NCI-H345 (cell line): ENCODE results near the gene IRF5.
"Not testable (repeated sequence)": the region's sequence is repeated elsewhere in the genome, so short reads cannot be mapped to it uniquely, and the experiment has no call there.

Experiments
- DNase-seq: peaks from one replicate; lab custom pipeline; 2025; lab: John Stamatoyannopoulos, UW

Gene IRF5

DNA sequence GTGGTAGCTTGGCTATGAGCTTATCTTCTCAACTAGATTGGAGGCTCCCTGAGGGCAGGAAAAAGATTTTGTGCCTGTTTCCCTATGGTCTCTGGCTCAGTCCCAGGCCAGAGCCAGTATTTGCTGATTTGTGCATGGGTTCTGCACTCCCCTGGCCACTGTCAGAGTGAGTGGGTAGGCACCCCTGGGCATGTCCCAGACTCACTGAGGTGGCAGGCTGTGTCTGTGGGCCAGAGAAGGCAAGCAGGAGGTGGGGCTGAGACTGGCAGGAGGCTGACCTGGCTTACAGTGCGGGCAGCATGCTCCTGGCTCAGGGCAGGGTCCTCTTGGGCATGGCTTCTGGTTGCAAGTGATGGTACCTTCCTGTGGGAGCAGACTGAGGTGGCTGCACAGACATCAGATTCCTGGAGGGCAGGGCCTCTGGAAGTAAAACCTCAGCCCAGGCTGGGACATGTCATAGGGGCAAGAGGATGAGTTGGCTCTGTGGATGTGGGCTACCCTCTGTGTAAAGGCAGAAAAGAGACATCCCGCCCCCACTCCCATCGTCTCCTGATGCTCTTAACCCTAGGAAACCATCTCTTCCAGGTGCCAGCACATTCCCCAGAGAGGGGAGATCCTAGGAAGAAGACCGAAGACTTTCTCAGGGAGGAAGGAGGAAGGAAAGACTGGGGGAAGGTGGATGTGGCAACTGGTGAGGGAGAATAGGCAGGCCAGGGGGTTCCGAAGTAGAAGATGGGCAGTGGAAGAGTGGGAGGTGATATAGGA, 31.5 kb upstream of the IRF5 start:
- DNase-seq = no peak

- no peak for DNase-seq
Observed at GRCh38 chr7:128906766-128907559, 30.8 kb upstream of the IRF5 start.

GRCh38 chr7:128908750-128909624, 28.7 kb upstream of the IRF5 start:
- no peak for DNase-seq

GRCh38 chr7:128909625-128910568, 27.8 kb upstream of the IRF5 start:
- DNase-seq = no peak

GRCh38 chr7:128910569-128910945, 27.2 kb upstream of the IRF5 start, which contains the start of gene KCP:
TSS of gene KCP (minus strand) at chr7:128910709. CDS start at chr7:128910676, 33 bp downstream.
- DNase-seq = no peak

DNA sequence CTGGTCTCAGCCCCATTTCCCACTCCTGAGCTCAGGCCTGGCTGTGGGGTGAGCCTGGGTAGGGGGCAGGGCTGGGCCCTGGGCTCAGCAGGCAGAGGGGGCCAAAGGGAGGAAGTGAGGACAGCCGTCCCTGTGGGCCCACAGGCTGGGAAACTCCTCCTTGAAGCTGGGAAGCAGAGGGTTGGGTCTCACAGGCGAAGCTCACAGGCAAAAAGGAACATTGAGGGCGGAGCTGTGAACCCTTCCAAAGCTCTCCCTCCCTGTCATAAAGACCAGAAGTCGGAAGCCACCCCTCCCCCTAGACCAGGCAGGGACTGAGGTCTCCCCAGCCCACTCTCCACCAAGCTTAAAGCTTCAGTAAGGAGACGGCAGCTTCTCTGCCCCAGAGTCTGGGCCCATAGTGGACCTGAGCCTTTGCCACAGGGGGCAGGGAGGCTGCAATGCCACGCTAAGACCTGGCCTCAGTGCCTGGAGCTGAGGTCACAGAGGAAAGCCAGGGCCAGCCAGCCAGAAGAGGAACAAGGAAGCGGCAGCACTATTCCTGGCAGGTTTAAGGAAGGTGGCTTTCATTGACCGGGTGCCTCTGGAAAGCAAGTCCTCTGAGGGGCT, 26.2 kb upstream of the IRF5 start:
- DNase-seq = no peak

DNA sequence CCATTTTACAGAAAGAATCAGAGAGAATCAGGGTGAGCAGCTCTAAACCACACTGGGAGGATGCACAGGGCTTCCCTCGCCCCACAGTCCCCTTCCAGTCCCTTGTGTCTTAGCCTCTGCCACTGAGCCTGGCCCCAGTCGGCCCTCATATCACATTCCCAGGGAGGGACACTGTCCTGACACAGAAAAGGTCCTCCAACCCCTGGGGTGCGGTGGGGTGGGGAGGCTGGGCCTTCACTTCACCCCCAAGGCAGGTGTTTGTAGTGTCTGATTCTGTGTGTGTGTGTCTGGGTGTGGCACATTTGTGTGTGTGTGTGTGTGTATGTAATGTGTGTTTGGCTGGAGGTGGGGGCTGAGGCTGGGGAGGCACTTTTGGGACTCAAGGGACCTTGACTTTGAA, 25.4 kb upstream of the IRF5 start:
- no peak for DNase-seq

DNA sequence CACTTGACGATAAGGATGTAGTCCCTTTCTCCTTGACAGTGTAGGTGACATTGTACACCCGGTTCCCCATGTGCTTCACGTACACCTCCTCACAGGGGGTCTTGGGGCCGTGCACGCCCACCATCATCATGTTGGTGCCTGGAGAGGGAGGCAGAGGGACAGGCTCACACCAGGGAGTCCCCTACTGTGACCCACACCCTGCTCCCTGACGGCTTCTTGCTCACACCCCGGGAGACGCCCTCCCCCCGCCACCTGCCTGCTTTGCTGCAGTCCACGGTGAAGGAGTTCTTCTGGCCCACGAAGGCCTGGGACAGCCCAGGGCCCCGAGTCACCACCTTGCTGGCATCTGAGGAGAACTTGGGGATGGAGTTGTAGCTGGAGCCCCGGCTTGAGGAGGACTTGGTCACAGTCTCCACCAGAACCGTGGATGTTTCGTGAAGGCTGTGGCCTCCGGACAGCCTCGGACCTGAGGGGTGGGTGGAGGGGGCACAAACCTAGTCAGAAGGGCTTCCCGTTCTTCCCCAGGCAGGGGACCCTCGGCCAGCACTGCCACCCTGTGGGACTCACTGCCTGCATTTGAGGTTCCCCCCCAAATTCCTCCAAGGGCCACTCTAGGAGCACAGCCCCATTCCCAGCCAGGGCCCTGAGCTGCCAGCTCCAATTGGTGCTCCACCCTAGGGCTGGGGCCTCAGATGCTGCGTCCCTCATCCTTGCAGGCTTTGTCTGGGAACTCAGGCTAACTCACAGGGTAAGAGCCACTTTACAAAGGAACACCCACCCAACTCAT, 24.8 kb upstream of the IRF5 start:
- DNase-seq = not testable (repeated sequence)

DNA sequence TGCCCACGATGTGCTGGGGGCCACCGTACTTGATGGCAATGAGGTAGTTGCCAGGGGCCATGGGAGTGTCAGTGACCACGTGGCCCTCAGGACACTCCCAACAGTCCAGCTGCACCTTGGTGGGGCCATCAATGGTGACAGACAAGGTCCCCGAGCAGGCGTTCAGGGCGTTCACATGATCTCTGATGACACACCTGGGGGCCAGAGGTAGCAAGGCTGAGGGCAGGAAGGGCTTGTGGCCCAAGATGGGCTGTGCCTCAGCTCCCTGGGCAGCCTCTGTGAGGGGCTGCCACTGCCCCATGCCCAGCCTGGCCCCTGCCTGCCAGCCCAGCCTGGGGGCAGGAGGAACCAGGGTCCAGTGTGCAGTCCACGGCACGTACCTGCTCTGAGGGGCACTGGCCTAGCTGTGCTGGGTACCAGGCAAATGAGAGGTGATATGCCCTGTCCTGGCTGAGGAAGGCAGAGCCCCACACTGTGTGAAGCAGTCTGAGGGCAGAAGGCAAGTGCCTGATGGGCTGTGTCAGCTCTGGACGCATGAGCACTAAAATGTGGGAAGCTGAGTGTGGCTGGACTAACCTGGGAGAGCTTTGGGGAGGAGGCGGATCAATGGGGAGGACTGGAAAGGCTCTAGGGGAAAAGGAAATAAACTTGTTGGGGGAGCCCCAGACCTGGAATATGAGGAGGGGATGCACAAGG, 23.7 kb upstream of the IRF5 start:
- no peak for DNase-seq

- no peak for DNase-seq
Observed at GRCh38 chr7:128914566-128915151, 23.1 kb upstream of the IRF5 start.

GRCh38 chr7:128915271-128915819, 22.4 kb upstream of the IRF5 start:
- DNase-seq = no peak

DNA sequence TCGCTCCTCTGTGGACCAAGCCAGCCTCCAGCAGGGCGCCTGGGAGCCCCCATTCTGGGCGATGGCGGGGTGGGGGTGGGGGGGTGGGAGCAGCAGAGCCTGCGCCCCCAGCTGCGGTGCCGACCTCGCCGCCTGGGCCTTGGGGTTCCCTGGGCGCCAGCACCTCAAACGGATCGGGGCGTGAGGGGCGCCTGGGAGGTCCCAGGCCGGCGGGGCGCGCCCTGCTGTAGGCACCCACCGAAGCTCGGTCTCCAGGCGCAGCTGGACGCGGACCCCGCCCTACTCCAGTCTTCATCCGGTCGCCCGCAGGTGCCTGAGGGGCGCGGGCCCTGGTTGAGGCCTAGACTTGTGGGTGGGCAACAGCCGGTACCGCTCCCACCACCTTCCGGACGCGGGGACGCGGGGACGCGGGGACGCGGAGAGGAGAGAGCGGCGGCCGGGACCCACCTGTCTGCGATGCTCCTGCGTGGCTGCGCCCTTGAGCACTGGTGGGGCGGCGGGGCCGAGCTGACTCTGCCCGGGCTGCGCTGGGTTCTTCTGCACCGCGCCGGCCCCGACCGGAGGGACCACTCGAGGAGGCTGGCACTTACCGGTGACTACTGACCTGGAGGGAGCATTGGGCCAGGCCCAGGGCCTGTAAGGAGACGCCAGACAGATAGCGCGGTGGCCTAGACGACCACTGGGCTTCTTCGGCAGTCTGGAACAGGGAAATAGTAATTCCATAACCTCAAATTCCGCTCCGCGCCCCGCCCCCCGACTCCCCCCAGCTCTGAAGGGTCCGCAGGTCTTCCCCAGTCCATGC, 21.7 kb upstream of the IRF5 start:
- no peak for DNase-seq

DNA sequence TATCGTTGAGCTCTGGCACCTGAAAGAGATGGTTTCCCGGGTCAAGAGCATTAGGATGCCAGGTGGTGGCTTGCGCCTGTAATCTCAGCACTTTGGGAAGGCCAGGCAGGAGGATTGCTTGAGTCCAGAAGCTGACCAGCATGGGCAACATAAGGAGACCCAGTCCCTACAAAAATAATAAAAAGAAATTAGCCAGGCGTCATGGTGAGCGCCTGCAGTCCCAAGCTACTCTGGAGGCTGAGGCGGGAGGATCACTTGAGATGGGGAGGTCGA, 21.1 kb upstream of the IRF5 start:
- DNase-seq = no peak

DNA sequence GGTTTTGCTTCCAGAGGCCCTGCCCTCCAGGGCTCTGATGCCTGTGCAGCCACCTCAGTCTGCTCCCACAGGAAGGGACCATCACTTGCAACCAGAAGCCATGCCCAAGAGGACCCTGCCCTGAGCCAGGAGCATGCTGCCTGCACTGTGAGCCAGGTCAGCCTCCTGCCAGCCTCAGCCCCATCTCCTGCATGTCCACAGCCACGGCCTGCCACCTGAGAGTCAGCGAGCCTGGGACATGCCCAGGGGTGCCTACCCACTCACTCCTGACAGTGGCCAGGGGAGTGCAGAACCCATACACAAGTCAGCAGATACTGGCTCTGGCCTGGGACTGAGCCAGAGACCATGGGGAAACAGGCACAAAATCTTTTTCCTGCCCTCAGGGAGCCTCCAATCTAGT, 20.6 kb upstream of the IRF5 start:
- DNase-seq = no peak

- no peak for DNase-seq
Observed at GRCh38 chr7:128918016-128918665, 19.6 kb upstream of the IRF5 start.

GRCh38 chr7:128919241-128919640, 18.5 kb upstream of the IRF5 start:
- DNase-seq = no peak
